A549 (cell line): Measurements from ENCODE around the gene HSD11B2. TPM values are rescaled to one million over a fixed set of nuclear protein-coding genes. Genes with fewer than 3 reads are reported as not detected.

Experiments
- ATAC-seq, 2 experiments: fragments of 200-7000 bp in 1 of 2; fragments of >200 bp in 1 of 2; cut with Nextera tagmentation in 1 of 2; cut with Tn5 transposase in 1 of 2; 3 replicates each; pipeline versions ENCODE4 v1.8.0 to v1.9.1; 2018 to 2020; ENCODE audit warnings: mild to moderate bottlenecking in 1 of 2, moderate library complexity in 1 of 2
- CTCF ChIA-PET: fragments of 300-600 bp; sonication (Branson Sonifier 250); formaldehyde crosslinking; extraction: SDS; loops from one replicate; lab custom pipeline; 2021; ENCODE audit warnings: antibody characterized with exemption, inconsistent platforms; lab: Yijun Ruan, JAX
- POLR2A ChIA-PET: fragments of 350-600 bp; formaldehyde crosslinking; extraction: SDS; loops from one replicate; lab custom pipeline; 2021; ENCODE audit warnings: antibody characterized with exemption, inconsistent platforms; lab: Yijun Ruan, JAX
- DNase-seq, 2 experiments: peaks; one replicate each; pipeline versions ENCODE4 v3.0.0 to v3.0.0-alpha.2; 2011 to 2016; ENCODE audit warnings: low read depth in 1 of 2, low spot score in 1 of 2
- FAIRE-seq: peaks from 2 replicates; lab custom pipeline; 2011; peaks lifted over from hg19 to GRCh38; lab: Jason Lieb, UNC
- H3K27ac ChIP-seq, 2 experiments: fragments of >200 bp; sonication (Bioruptor Twin); formaldehyde crosslinking; 3 replicates each; pipeline ENCODE4 v1.5.1; 2016 to 2017
- H3K4me1 ChIP-seq: fragments of >200 bp; sonication (Bioruptor Twin); formaldehyde crosslinking; 3 replicates; pipeline ENCODE4 v1.6.1; 2016
- H3K4me2 ChIP-seq: fragments of >200 bp; sonication (Bioruptor Twin); formaldehyde crosslinking; 3 replicates; pipeline ENCODE4 v1.6.1; 2016
- H3K4me3 ChIP-seq: fragments of >200 bp; sonication (Bioruptor Twin); formaldehyde crosslinking; 3 replicates; pipeline ENCODE4 v1.5.1; 2016
- H3K9me3 ChIP-seq: fragments of >200 bp; sonication (Bioruptor Twin); formaldehyde crosslinking; 3 replicates; pipeline ENCODE4 v1.6.1; 2016
- CEBPB ChIP-seq, 2 experiments: fragments of >200 bp in 1 of 2; sonication (Bioruptor Twin) in 1 of 2; formaldehyde crosslinking in 1 of 2; IDR thresholded peaks; 2 replicates each; pipeline ENCODE4 v1.6.1; 2012 to 2016
- CHD4 ChIP-seq: fragments of 200-600 bp; sonication (generic); IDR thresholded peaks from 2 replicates; pipeline ENCODE4 v1.6.1; 2016; ENCODE audit warnings: antibody characterized with exemption, mild to moderate bottlenecking, borderline replicate concordance
- EHMT2 ChIP-seq: fragments of 200-600 bp; sonication (generic); IDR thresholded peaks from 2 replicates; pipeline ENCODE4 v1.6.1; 2016; ENCODE audit warnings: antibody characterized with exemption, low read depth, mild to moderate bottlenecking, moderate library complexity
- FOSB ChIP-seq: fragments of 250-450 bp; sonication (Bioruptor Pico); IDR thresholded peaks from 2 replicates; pipeline ENCODE4 v1.5.0; 2020; ENCODE audit warnings: mild to moderate bottlenecking, moderate library complexity
- HDAC2 ChIP-seq: fragments of 200-600 bp; sonication (generic); IDR thresholded peaks from 2 replicates; pipeline ENCODE4 v1.6.1; 2016
- HOXA7 ChIP-seq: fragments of 250-450 bp; sonication (Bioruptor Pico); IDR thresholded peaks from 2 replicates; pipeline ENCODE4 v1.5.0; 2020; ENCODE audit warnings: mild to moderate bottlenecking, moderate library complexity
- JUN ChIP-seq, 2 experiments: fragments of >200 bp; sonication (Bioruptor Twin); formaldehyde crosslinking; IDR thresholded peaks; 2 replicates in 1 of 2; 3 replicates in 1 of 2; pipeline ENCODE4 v1.6.1; 2016 to 2017
- NFE2L2 ChIP-seq: fragments of 150-350 bp; conservative IDR thresholded peaks from 2 replicates; pipeline ENCODE4 v1.6.1; 2014; ENCODE audit warnings: low read length
- NPAS2 ChIP-seq: fragments of 250-450 bp; sonication (Bioruptor Pico); IDR thresholded peaks from 2 replicates; pipeline ENCODE4 v1.8.0; 2022; ENCODE audit warnings: mild to moderate bottlenecking, moderate library complexity, borderline replicate concordance
- PHF8 ChIP-seq: fragments of 200-600 bp; sonication (generic); IDR thresholded peaks from 2 replicates; pipeline ENCODE4 v1.6.1; 2016; ENCODE audit warnings: low read depth, mild to moderate bottlenecking, antibody characterized with exemption, moderate library complexity, borderline replicate concordance
- RARB ChIP-seq: fragments of 250-450 bp; sonication (Bioruptor Pico); IDR thresholded peaks from 2 replicates; pipeline ENCODE4 v1.8.0; 2021; ENCODE audit warnings: mild to moderate bottlenecking, moderate library complexity
- RCOR1 ChIP-seq: fragments of 150-350 bp; IDR thresholded peaks from 2 replicates; pipeline ENCODE4 v1.6.1; 2014; ENCODE audit warnings: antibody characterized with exemption, low read length, low read depth
- RFX5 ChIP-seq: fragments of 450-650 bp; IDR thresholded peaks from 2 replicates; pipeline ENCODE4 v1.7.1; 2014; ENCODE audit warnings: antibody characterized with exemption, mild to moderate bottlenecking, moderate library complexity
- RNF2 ChIP-seq: fragments of 200-600 bp; sonication (generic); IDR thresholded peaks from 2 replicates; pipeline ENCODE4 v1.6.1; 2016; ENCODE audit warnings: low read depth, mild to moderate bottlenecking, antibody characterized with exemption, moderate library complexity, borderline replicate concordance
- SMC3 ChIP-seq: fragments of >200 bp; sonication (Bioruptor Twin); formaldehyde crosslinking; IDR thresholded peaks from 3 replicates; pipeline ENCODE4 v1.6.1; 2018; ENCODE audit warnings: inconsistent platforms
- SREBF2 ChIP-seq: fragments of 450-650 bp; IDR thresholded peaks from 2 replicates; pipeline ENCODE4 v1.6.1; 2014; ENCODE audit warnings: mild to moderate bottlenecking, moderate library complexity
- TFCP2L1 ChIP-seq: fragments of 250-450 bp; sonication (Bioruptor Pico); IDR thresholded peaks from 2 replicates; pipeline ENCODE4 v1.5.0; 2021; ENCODE audit warnings: mild to moderate bottlenecking
- TP53 ChIP-seq: fragments of 250-450 bp; sonication (Bioruptor Pico); IDR thresholded peaks from 2 replicates; pipeline ENCODE4 v1.5.0; 2021; ENCODE audit warnings: mild to moderate bottlenecking, moderate library complexity
- WGBS: methylation state at CpG from one replicate; pipeline ENCODE4 v1.1.6; 2017; ENCODE audit errors: missing lambda C conversion rate; 5-methylcytosine and 5-hydroxymethylcytosine counted together
- polyA plus RNA-seq, 4 experiments: library from polyadenylated mRNA; depleted of rRNA in 3 of 4; stranded (reverse); fragments of >200 nt; fragmentation: RNase III in 1 of 4; extraction: RNeasy Plus Mini Kit Qiagen cat#74134 plus additional on column Dnase treatment in 1 of 4; gene quantifications; 2 replicates in 3 of 4; 3 replicates in 1 of 4; pipeline ENCODE4 v1.2.3, GENCODE V29; 2011 to 2017
- TF ChIP-seq, protein P1 (sequence below): IDR thresholded peaks from 2 replicates; pipeline ENCODE4 v1.6.1; 2012; ENCODE audit warnings: low read depth, borderline replicate concordance
- TF ChIP-seq, protein P2 (sequence below): fragments of 450-650 bp; IDR thresholded peaks from 2 replicates; pipeline ENCODE4 v1.6.1; 2014; ENCODE audit warnings: antibody characterized with exemption
- TF ChIP-seq, protein P3 (sequence below): fragments of 200-600 bp; sonication (generic); IDR thresholded peaks from 2 replicates; pipeline ENCODE4 v1.6.1; 2016; ENCODE audit warnings: antibody characterized with exemption, mild to moderate bottlenecking, moderate library complexity

HSD11B2 gene
- polyA plus RNA-seq, 2 of the 4 experiments (the other 2 are of a cell fraction): 0.53 to 1.6 TPM

DNA sequence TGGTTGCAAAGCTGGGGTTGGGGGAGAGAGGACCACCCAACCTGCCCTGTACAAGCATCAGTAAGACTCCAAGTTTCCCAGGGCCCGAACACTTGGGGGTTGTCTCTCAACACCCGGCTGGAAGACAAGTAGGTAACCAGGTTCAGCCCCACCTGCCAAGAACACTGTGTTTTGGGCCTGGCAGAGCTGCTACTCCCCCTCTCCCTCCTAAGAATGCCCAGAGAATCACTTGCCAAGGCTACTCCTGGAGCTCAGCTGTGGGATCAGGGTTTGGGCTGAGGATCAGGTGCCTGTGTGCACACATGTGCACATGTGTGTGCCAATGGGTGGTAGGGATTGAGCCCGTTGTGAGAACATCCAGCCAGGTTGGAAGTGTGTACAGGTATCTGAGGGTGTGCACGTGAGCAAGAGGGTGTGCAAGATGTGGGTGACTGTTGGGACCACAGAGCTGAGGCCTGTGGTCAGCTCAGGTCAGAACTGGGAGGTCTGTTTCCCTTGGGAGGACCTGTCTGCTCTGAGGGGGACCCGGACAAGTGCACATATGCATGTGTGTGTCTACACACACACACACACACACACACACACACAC, 2.3 kb downstream of the HSD11B2 start:
- TF ChIP-seq CHD4: no peak
- TF ChIP-seq NFE2L2: no peak
- no peak for TF ChIP-seq RARB (CRISPR knock-in tag)
- TF ChIP-seq, all 56 proteins: peak for 0
- ATAC-seq (no peak), DNase-seq (no peak), FAIRE-seq (no peak)
- ChIA-PET POLR2A (no interaction called here), CTCF (interaction anchor here (0.8 to 4.4 kb wide), 6 partner anchors 11 to 32 kb away, joined by 3 to 19 read pairs (median 4); partner anchors contain the start of gene ZDHHC1)
- 73% methylated on average over 4 of the region's 5 CpGs for WGBS
- no peak overlapping the region for H3K4me3 ChIP-seq
- H3K9me3 ChIP-seq: no peaks in the 10 kb centered on the region
- no peak overlapping the region for H3K27ac ChIP-seq
- H3K4me2 ChIP-seq: no peak overlapping the region
- peaks cover 9% of the 10 kb centered on the region; the same call in 2 of the 3 replicates for H3K4me1 ChIP-seq

DNA sequence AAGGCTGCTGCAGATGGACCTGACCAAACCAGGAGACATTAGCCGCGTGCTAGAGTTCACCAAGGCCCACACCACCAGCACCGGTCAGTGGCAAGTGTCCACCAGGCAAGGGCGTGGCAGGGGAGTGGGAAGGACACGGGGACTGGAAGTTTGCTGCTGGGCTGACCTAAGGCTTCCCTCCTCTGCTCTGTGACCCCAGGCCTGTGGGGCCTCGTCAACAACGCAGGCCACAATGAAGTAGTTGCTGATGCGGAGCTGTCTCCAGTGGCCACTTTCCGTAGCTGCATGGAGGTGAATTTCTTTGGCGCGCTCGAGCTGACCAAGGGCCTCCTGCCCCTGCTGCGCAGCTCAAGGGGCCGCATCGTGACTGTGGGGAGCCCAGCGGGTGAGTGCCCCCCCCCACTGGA, 4.8 kb downstream of the HSD11B2 start:
- Histone ChIP-seq H3K4me1 (peaks cover 6% of the 10 kb centered on the region; the same call in 2 of the 3 replicates), H3K27ac (no peak overlapping the region), H3K9me3 (no peaks in the 10 kb centered on the region), H3K4me3 (no peak overlapping the region), H3K4me2 (no peak overlapping the region)
- ChIA-PET CTCF (interaction anchor here (0.6 to 17.9 kb wide), 8 partner anchors 10 to 482 kb away, joined by 3 to 207 read pairs (median 4); no protein-coding TSS in a partner anchor), POLR2A (no interaction called here)
- DNase-seq (no peak), FAIRE-seq (no peak), ATAC-seq (no peak)
- WGBS: 100% methylated on average over 4 of the region's 16 CpGs
- no peak for TF ChIP-seq JUN (IDR thresholded peaks at IDR 0.05)
- no peak for TF ChIP-seq SMC3
- no peak for TF ChIP-seq TP53
- TF ChIP-seq HDAC2: no peak
- no peak for TF ChIP-seq RNF2
- TF ChIP-seq, protein P1, sequence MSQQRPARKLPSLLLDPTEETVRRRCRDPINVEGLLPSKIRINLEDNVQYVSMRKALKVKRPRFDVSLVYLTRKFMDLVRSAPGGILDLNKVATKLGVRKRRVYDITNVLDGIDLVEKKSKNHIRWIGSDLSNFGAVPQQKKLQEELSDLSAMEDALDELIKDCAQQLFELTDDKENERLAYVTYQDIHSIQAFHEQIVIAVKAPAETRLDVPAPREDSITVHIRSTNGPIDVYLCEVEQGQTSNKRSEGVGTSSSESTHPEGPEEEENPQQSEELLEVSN: no peak
- TF ChIP-seq NPAS2: no peak
- TF ChIP-seq TFCP2L1: no peak
- TF ChIP-seq FOSB: no peak
- TF ChIP-seq RFX5: no peak
- no peak for TF ChIP-seq RCOR1
- TF ChIP-seq, protein P2, sequence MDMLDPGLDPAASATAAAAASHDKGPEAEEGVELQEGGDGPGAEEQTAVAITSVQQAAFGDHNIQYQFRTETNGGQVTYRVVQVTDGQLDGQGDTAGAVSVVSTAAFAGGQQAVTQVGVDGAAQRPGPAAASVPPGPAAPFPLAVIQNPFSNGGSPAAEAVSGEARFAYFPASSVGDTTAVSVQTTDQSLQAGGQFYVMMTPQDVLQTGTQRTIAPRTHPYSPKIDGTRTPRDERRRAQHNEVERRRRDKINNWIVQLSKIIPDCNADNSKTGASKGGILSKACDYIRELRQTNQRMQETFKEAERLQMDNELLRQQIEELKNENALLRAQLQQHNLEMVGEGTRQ: no peak
- TF ChIP-seq HOXA7 (CRISPR knock-in tag): no peak
- TF ChIP-seq PHF8: no peak
- TF ChIP-seq SREBF2: no peak
- no peak for TF ChIP-seq CEBPB (IDR thresholded peaks at IDR 0.05)
- TF ChIP-seq, protein P3, sequence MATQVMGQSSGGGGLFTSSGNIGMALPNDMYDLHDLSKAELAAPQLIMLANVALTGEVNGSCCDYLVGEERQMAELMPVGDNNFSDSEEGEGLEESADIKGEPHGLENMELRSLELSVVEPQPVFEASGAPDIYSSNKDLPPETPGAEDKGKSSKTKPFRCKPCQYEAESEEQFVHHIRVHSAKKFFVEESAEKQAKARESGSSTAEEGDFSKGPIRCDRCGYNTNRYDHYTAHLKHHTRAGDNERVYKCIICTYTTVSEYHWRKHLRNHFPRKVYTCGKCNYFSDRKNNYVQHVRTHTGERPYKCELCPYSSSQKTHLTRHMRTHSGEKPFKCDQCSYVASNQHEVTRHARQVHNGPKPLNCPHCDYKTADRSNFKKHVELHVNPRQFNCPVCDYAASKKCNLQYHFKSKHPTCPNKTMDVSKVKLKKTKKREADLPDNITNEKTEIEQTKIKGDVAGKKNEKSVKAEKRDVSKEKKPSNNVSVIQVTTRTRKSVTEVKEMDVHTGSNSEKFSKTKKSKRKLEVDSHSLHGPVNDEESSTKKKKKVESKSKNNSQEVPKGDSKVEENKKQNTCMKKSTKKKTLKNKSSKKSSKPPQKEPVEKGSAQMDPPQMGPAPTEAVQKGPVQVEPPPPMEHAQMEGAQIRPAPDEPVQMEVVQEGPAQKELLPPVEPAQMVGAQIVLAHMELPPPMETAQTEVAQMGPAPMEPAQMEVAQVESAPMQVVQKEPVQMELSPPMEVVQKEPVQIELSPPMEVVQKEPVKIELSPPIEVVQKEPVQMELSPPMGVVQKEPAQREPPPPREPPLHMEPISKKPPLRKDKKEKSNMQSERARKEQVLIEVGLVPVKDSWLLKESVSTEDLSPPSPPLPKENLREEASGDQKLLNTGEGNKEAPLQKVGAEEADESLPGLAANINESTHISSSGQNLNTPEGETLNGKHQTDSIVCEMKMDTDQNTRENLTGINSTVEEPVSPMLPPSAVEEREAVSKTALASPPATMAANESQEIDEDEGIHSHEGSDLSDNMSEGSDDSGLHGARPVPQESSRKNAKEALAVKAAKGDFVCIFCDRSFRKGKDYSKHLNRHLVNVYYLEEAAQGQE: no peak
- TF ChIP-seq EHMT2: no peak
